MCF 10A (cell line): ENCODE data around the gene PCSK7. TPM values are rescaled to one million over a fixed set of nuclear protein-coding genes. Genes with fewer than 3 reads are reported as not detected.

Experiments used
- BruUV-seq: library from RNA; stranded (reverse); fragments of 400-500 nt; replicated peaks from 2 replicates; lab custom pipeline; 2021; lab: Mats Ljungman, UMichigan
- CTCF ChIA-PET: fragments of 300-600 bp; sonication (Branson Sonifier 250); formaldehyde crosslinking; extraction: SDS; loops from one replicate; lab custom pipeline; 2021; ENCODE audit warnings: antibody characterized with exemption, inconsistent platforms; lab: Yijun Ruan, JAX
- POLR2A ChIA-PET: fragments of 300-600, 350-650 bp; sonication (Branson Sonifier 250); formaldehyde crosslinking; extraction: SDS; loops from one replicate; lab custom pipeline; 2020; ENCODE audit warnings: antibody characterized with exemption, inconsistent platforms; lab: Yijun Ruan, JAX
- DNase-seq: peaks from one replicate; pipeline ENCODE4 v3.0.0-alpha.2; 2018; ENCODE audit not compliant: unreplicated experiment
- H3K27ac Mint-ChIP-seq: one replicate; pipeline ENCODE4 v1.8.0; 2022; ENCODE audit warnings: mild to moderate bottlenecking, low read depth, mixed read lengths; ENCODE audit not compliant: unreplicated experiment
- H3K27me3 Mint-ChIP-seq: one replicate; pipeline ENCODE4 v1.8.0; 2022; ENCODE audit warnings: mixed read lengths; ENCODE audit not compliant: insufficient read depth, unreplicated experiment
- H3K36me3 Mint-ChIP-seq: one replicate; pipeline ENCODE4 v1.8.0; 2022; ENCODE audit warnings: mild to moderate bottlenecking, moderate library complexity, mixed read lengths; ENCODE audit not compliant: insufficient read depth, unreplicated experiment
- H3K4me1 Mint-ChIP-seq: one replicate; pipeline ENCODE4 v1.8.0; 2022; ENCODE audit warnings: mixed read lengths; ENCODE audit not compliant: insufficient read depth, unreplicated experiment
- H3K4me3 Mint-ChIP-seq: one replicate; pipeline ENCODE4 v1.8.0; 2022; ENCODE audit warnings: mild to moderate bottlenecking, moderate library complexity, mixed read lengths; ENCODE audit not compliant: unreplicated experiment
- H3K9me3 Mint-ChIP-seq: one replicate; pipeline ENCODE4 v1.8.0; 2022; ENCODE audit warnings: mixed read lengths; ENCODE audit not compliant: unreplicated experiment
- intact Hi-C: fragments of 100-400 bp; cut with micrococcal nuclease; formaldehyde crosslinking; loops from 2 replicates; pipeline ENCODE4 v1.14.1; 2022
- total RNA-seq: library from RNA; stranded (reverse); gene quantifications from 2 replicates; pipeline ENCODE4 v1.2.3, GENCODE V29; 2022
- TF ChIP-seq, protein P1 (sequence below): fragments of 200-600 bp; IDR thresholded peaks from one replicate; pipeline ENCODE4 v1.8.0; 2022; ENCODE audit warnings: antibody characterized with exemption, mild to moderate bottlenecking; ENCODE audit not compliant: unreplicated experiment

PCSK7 gene
- total RNA-seq, 1 experiment from 2014 or later, result 58.6 TPM

DNA sequence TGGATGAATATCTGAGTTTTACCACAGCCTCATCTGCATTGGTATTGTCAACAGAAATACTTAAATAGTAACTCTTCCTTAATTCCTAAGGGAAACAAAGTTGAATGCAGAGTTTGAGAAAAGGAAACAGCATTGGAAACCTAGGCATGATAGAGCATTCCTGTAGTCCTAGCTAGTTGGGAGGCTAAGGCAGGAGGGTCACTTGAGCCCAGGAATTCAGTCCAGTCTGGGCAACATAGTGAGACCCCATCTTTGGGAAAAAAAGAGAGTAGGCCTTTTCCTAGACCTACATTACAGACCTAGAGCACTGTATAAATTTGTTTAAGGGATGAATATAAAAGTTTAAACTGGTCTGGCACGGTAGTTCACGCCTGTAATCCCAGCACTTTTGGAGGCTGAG lies 74.4 kb downstream of the PCSK7 start:
- Mint-ChIP-seq H3K36me3 (peaks cover 87% of the 10 kb centered on the region), H3K27ac (no peak overlapping the region), H3K27me3 (no peaks in the 10 kb centered on the region), H3K4me1 (no peaks in the 10 kb centered on the region), H3K9me3 (no peaks in the 10 kb centered on the region), H3K4me3 (no peak overlapping the region)
- DNase-seq, result no peak
- TF ChIP-seq, protein P1, sequence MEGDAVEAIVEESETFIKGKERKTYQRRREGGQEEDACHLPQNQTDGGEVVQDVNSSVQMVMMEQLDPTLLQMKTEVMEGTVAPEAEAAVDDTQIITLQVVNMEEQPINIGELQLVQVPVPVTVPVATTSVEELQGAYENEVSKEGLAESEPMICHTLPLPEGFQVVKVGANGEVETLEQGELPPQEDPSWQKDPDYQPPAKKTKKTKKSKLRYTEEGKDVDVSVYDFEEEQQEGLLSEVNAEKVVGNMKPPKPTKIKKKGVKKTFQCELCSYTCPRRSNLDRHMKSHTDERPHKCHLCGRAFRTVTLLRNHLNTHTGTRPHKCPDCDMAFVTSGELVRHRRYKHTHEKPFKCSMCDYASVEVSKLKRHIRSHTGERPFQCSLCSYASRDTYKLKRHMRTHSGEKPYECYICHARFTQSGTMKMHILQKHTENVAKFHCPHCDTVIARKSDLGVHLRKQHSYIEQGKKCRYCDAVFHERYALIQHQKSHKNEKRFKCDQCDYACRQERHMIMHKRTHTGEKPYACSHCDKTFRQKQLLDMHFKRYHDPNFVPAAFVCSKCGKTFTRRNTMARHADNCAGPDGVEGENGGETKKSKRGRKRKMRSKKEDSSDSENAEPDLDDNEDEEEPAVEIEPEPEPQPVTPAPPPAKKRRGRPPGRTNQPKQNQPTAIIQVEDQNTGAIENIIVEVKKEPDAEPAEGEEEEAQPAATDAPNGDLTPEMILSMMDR, result no peak
- ChIA-PET POLR2A (interaction anchor here (1.2 to 3.9 kb wide), 2 partner anchors 13 to 16 kb away, joined by 4 to 27 read pairs; partner anchors contain the start of gene PAFAH1B2), CTCF (interaction anchor here (1.5 kb wide), 1 partner anchor 70 kb away, joined by 7 read pairs; no protein-coding TSS in a partner anchor)
- intact Hi-C loops, result no loop called here
- no TSS peak for BruUV-seq

DNA sequence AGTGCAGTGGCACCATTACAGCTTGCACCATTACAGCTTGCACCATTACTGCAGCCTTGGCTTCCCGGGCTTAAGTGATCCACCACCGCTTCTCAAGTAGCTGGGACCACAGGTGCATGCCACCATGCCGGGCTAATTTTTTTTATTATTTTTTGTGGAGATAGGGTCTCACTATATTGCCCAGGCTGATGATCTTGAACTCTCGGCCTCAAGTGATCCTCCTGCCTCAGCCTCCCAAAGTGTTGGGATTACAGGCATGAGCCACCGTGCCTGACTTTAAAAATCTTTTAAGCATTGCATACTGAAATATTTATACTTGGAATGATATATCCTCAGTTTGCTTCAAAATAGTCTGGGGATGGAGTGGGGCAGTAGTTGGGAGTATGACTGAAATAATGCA lies 77.4 kb downstream of the PCSK7 start:
- Mint-ChIP-seq H3K9me3 (no peaks in the 10 kb centered on the region), H3K36me3 (peaks cover 83% of the 10 kb centered on the region), H3K4me1 (no peaks in the 10 kb centered on the region), H3K4me3 (no peak overlapping the region), H3K27ac (no peak overlapping the region), H3K27me3 (no peaks in the 10 kb centered on the region)
- DNase-seq, result no peak
- BruUV-seq, result no TSS peak
- CTCF ChIA-PET, result interaction anchor here (1.9 kb wide), 1 partner anchor 8 kb away, joined by 4 read pairs; no protein-coding TSS in a partner anchor
- intact Hi-C loops, result no loop called here
- TF ChIP-seq, protein P1, result no peak
- POLR2A ChIA-PET, result interaction anchor here (3.9 kb wide), 1 partner anchor 10 kb away, joined by 27 read pairs; the partner anchor contains the start of gene PAFAH1B2

Other genes with a start within 250 kb of the PCSK7 start
- 33.3 and 36.5 TPM in 2 replicates for gene SIK3, start 133.6 kb downstream of the PCSK7 start, total RNA-seq
- gene PAFAH1B2, start 87.8 kb downstream of the PCSK7 start, total RNA-seq, result 146 and 174 TPM in 2 replicates
- gene SIDT2, start 53.3 kb downstream of the PCSK7 start, total RNA-seq, result 17.5 and 18.4 TPM in 2 replicates
- 18.0 and 45.4 TPM in 2 replicates for gene TAGLN, start 32.7 kb downstream of the PCSK7 start, total RNA-seq
- 23.3 TPM in 2 replicates for gene RNF214, start 598 bp upstream of the PCSK7 start, total RNA-seq
- gene BACE1-AS, start 59.3 kb upstream of the PCSK7 start, total RNA-seq, result 6.9 and 8.8 TPM in 2 replicates
- 15.8 and 18.1 TPM in 2 replicates for gene BACE1, start 84.2 kb upstream of the PCSK7 start, total RNA-seq
- gene CEP164, start 95.8 kb upstream of the PCSK7 start, total RNA-seq, result 47.4 and 49.9 TPM in 2 replicates